ENCODE results near the gene ZFHX3. TPM values are rescaled to one million over a fixed set of nuclear protein-coding genes. Genes with fewer than 3 reads are reported as not detected.

The ZFHX3 gene
- total and polyA plus RNA-seq, 9 donors: 3.4 to 17.6 (median 11.9) TPM

GRCh38 chr16:73017321-73017720, 30.6 kb downstream of the ZFHX3 start:
- TF ChIP-seq POLR2A (IDR thresholded peaks at IDR 0.05) (no peak), EP300 (IDR thresholded peaks at IDR 0.05) (no peak)
- TF ChIP-seq, protein P1, sequence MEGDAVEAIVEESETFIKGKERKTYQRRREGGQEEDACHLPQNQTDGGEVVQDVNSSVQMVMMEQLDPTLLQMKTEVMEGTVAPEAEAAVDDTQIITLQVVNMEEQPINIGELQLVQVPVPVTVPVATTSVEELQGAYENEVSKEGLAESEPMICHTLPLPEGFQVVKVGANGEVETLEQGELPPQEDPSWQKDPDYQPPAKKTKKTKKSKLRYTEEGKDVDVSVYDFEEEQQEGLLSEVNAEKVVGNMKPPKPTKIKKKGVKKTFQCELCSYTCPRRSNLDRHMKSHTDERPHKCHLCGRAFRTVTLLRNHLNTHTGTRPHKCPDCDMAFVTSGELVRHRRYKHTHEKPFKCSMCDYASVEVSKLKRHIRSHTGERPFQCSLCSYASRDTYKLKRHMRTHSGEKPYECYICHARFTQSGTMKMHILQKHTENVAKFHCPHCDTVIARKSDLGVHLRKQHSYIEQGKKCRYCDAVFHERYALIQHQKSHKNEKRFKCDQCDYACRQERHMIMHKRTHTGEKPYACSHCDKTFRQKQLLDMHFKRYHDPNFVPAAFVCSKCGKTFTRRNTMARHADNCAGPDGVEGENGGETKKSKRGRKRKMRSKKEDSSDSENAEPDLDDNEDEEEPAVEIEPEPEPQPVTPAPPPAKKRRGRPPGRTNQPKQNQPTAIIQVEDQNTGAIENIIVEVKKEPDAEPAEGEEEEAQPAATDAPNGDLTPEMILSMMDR (IDR thresholded peaks at IDR 0.05): no peak
- 86 to 91% (median 90%) methylated on average over 5 of the region's 5 CpGs for WGBS, 3 donors
- H3K9me3 ChIP-seq: no peaks in the 10 kb centered on the region
- intact Hi-C loops (cut with DNase I): no loop called here
- no peak overlapping the region for H3K27ac ChIP-seq
- no peak overlapping the region for H3K4me3 ChIP-seq
- no peaks in the 10 kb centered on the region for H3K36me3 ChIP-seq
- peaks cover 8% of the 10 kb centered on the region for H3K4me1 ChIP-seq (ENCODE audit: insufficient read depth)
- H3K27me3 ChIP-seq: no peaks in the 10 kb centered on the region
- DNase-seq: no peak

DNA sequence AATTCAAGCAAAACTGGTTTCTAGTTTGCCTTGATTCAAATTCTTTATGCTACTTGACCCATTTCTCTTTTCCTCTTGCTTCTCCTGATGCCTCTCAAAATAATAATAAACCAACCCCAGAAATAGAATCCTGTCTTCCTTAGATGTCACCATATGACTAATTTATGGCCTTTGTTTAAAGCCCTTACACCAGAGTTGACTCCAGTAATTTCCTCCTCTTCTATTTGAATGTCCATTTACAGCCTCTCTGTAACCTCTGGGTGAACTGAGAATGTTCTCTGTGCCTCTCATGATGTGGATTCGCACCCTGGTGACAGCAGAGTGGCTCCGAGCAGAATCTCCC, 31.5 kb downstream of the ZFHX3 start:
- H3K9me3 ChIP-seq: no peaks in the 10 kb centered on the region
- no peak overlapping the region for H3K27ac ChIP-seq
- no peak for DNase-seq
- peaks cover 7% of the 10 kb centered on the region for H3K4me1 ChIP-seq (ENCODE audit: insufficient read depth)
- TF ChIP-seq POLR2A (IDR thresholded peaks at IDR 0.05) (no peak), EP300 (IDR thresholded peaks at IDR 0.05) (no peak)
- TF ChIP-seq, protein P1 (IDR thresholded peaks at IDR 0.05): no peak
- no peak overlapping the region for H3K4me3 ChIP-seq
- no peaks in the 10 kb centered on the region for H3K27me3 ChIP-seq
- intact Hi-C loops (cut with DNase I): no loop called here
- WGBS, 3 donors: 78 to 91% (median 84%) methylated on average over 2 of the region's 2 CpGs
- no peaks in the 10 kb centered on the region for H3K36me3 ChIP-seq

- 93 to 96% (median 95%) methylated on average over 18 of the region's 18 CpGs for WGBS, 3 donors
- Histone ChIP-seq H3K4me1 (ENCODE audit: insufficient read depth) (peaks cover 7% of the 10 kb centered on the region), H3K9me3 (no peaks in the 10 kb centered on the region), H3K4me3 (no peak overlapping the region), H3K27me3 (no peaks in the 10 kb centered on the region), H3K27ac (no peak overlapping the region), H3K36me3 (no peaks in the 10 kb centered on the region)
- DNase-seq: no peak
- intact Hi-C loops (cut with DNase I): no loop called here
- TF ChIP-seq POLR2A (IDR thresholded peaks at IDR 0.05) (no peak), EP300 (IDR thresholded peaks at IDR 0.05) (no peak)
- TF ChIP-seq, protein P1 (IDR thresholded peaks at IDR 0.05): no peak
These were observed 32.1 kb downstream of the ZFHX3 start for GRCh38 chr16:73015612-73016487.

DNA sequence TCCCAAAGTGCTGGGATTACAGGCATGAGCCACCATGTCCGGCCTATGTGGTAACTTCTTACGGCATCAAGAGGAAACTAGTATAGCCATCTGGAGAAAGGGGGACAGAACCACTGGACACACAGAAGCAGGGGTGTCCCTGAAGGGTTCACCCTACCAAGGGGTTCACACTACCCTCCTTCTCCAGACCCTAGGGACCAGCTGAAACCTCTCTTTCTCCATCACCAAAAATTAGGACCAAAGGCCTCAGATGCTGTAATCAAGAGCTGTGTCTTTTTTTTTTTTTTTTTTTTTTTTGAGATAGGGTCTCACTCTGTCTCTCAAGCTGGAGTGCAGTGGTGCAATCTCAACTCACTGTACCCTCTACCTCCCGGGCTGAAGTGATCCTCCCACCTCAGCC, 33.2 kb downstream of the ZFHX3 start:
- H3K27me3 ChIP-seq: no peaks in the 10 kb centered on the region
- TF ChIP-seq EP300 (IDR thresholded peaks at IDR 0.05): no peak
- TF ChIP-seq POLR2A (IDR thresholded peaks at IDR 0.05): no peak
- TF ChIP-seq, protein P1 (IDR thresholded peaks at IDR 0.05): no peak
- no peaks in the 10 kb centered on the region for H3K9me3 ChIP-seq
- DNase-seq: no peak
- WGBS, 3 donors: 89 to 96% (median 93%) methylated on average over 3 of the region's 3 CpGs
- H3K4me3 ChIP-seq: no peak overlapping the region
- no peaks in the 10 kb centered on the region for H3K36me3 ChIP-seq
- H3K27ac ChIP-seq: no peak overlapping the region
- intact Hi-C loops (cut with DNase I): no loop called here
- H3K4me1 ChIP-seq (ENCODE audit: insufficient read depth): peaks cover 5% of the 10 kb centered on the region

Measured in ovary (tissue), 9 donors.